Endothelial cell of umbilical vein (primary cell): ENCODE measurements around the gene YWHAQ. TPM values are rescaled to one million over a fixed set of nuclear protein-coding genes. Genes with fewer than 3 reads are reported as not detected.

Experiments
- BruUV-seq: library from RNA; stranded (reverse); fragments of 400-500 nt; replicated peaks from 2 replicates; lab custom pipeline; 2021; lab: Mats Ljungman, UMichigan
- CTCF ChIA-PET: fragments of 300-600, 350-600 bp; sonication (Branson Sonifier 250); formaldehyde crosslinking; loops from one replicate; lab custom pipeline; 2021; ENCODE audit warnings: antibody characterized with exemption, inconsistent platforms; lab: Charles Lee
- POLR2A ChIA-PET: fragments of 300-600, 350-600 bp; sonication (Branson Sonifier 250); formaldehyde crosslinking; loops from one replicate; lab custom pipeline; 2021; ENCODE audit warnings: antibody characterized with exemption, inconsistent platforms; lab: Charles Lee
- DNase-seq: peaks from one replicate; pipeline ENCODE4 v3.0.0-alpha.2; 2011; ENCODE audit warnings: low read depth, low spot score
- FAIRE-seq: peaks from 2 replicates; lab custom pipeline; 2011; peaks lifted over from hg19 to GRCh38; lab: Jason Lieb, UNC
- H2AFZ ChIP-seq: 2 replicates; pipeline ENCODE4 v1.6.0; 2012; ENCODE audit warnings: low read depth, low read length, control low read depth, inconsistent platforms
- H3K27ac ChIP-seq: 2 replicates; pipeline ENCODE4 v1.5.1; 2011; ENCODE audit warnings: low read depth, mild to moderate bottlenecking, control low read depth, low read length, moderate library complexity; ENCODE audit not compliant: insufficient read depth
- H3K27me3 ChIP-seq, 2 experiments: 2 replicates each; pipeline versions ENCODE4 v1.6.0 to v1.6.1; 2011; ENCODE audit warnings: low read length in 2 of 2, mixed read lengths in 1 of 2; ENCODE audit not compliant: control insufficient read depth in 2 of 2, insufficient read depth in 2 of 2
- H3K36me3 ChIP-seq, 2 experiments: 2 replicates in 1 of 2; 3 replicates in 1 of 2; pipeline ENCODE4 v1.5.1; 2011; ENCODE audit warnings: low read length in 2 of 2, mild to moderate bottlenecking in 1 of 2, moderate library complexity in 1 of 2; ENCODE audit not compliant: control insufficient read depth in 2 of 2, insufficient read depth in 2 of 2; ENCODE audit errors: extremely low read depth in 1 of 2
- H3K4me1 ChIP-seq: 3 replicates; pipeline ENCODE4 v1.5.1; 2011; ENCODE audit warnings: mild to moderate bottlenecking, low read length; ENCODE audit not compliant: control insufficient read depth, insufficient read depth; ENCODE audit errors: extremely low read depth
- H3K4me2 ChIP-seq: 2 replicates; pipeline ENCODE4 v1.6.1; 2011; ENCODE audit warnings: low read length, control low read depth, mixed read lengths; ENCODE audit not compliant: insufficient read depth
- H3K4me3 ChIP-seq, 3 experiments: fragments of 200-600 bp in 1 of 3; sonication (generic), shearing (Covaris generic) in 1 of 3; replicated peaks in 1 of 3; 2 replicates each; pipeline ENCODE4 v1.5.1; 2011 to 2016; ENCODE audit warnings: control low read depth in 3 of 3, low read length in 3 of 3, mild to moderate bottlenecking in 2 of 3, inconsistent platforms in 1 of 3, low read depth in 1 of 3, moderate library complexity in 1 of 3; ENCODE audit not compliant: insufficient read depth in 1 of 3
- H3K79me2 ChIP-seq: 2 replicates; pipeline ENCODE4 v1.6.0; 2012; ENCODE audit warnings: low read length, inconsistent platforms; ENCODE audit not compliant: control insufficient read depth, insufficient read depth
- H3K9ac ChIP-seq: replicated peaks from 2 replicates; pipeline ENCODE3; 2011; ENCODE audit warnings: low read length, control low read depth; ENCODE audit not compliant: insufficient read depth; ENCODE audit errors: extremely low read depth
- H3K9me1 ChIP-seq: replicated peaks from 3 replicates; pipeline ENCODE4 v1.6.0; 2011; ENCODE audit warnings: mild to moderate bottlenecking, low read length; ENCODE audit not compliant: control insufficient read depth, insufficient read depth; ENCODE audit errors: extremely low read depth
- H3K9me3 ChIP-seq: replicated peaks from 2 replicates; pipeline ENCODE4 v1.5.1; 2012; ENCODE audit warnings: low read length, inconsistent platforms; ENCODE audit not compliant: control insufficient read depth, insufficient read depth
- H4K20me1 ChIP-seq: replicated peaks from 2 replicates; pipeline ENCODE3; 2011; ENCODE audit warnings: mild to moderate bottlenecking, low read length; ENCODE audit not compliant: control insufficient read depth, insufficient read depth; ENCODE audit errors: extremely low read depth
- CTCF ChIP-seq, 2 donors: IDR thresholded peaks; 1 replicate in 1 of 2; 2 replicates in 1 of 2; pipeline ENCODE4 v1.5.1; 2011; ENCODE audit warnings: low read length in 2 of 2, mild to moderate bottlenecking in 2 of 2, moderate library complexity in 2 of 2, control low read depth in 1 of 2, inconsistent platforms in 1 of 2, low read depth in 1 of 2; ENCODE audit not compliant: insufficient read depth in 1 of 2; ENCODE audit errors: extremely low read depth in 1 of 2
- EZH2 ChIP-seq: IDR thresholded peaks from 2 replicates; pipeline ENCODE4 v1.6.1; 2012; ENCODE audit warnings: borderline replicate concordance, low read depth, mild to moderate bottlenecking, moderate library complexity, low read length, inconsistent platforms; ENCODE audit not compliant: severe bottlenecking
- FOS ChIP-seq: IDR thresholded peaks from 2 replicates; pipeline ENCODE4 v1.6.1; 2011; ENCODE audit warnings: mild to moderate bottlenecking, low read length, moderate library complexity, borderline replicate concordance; ENCODE audit not compliant: insufficient read depth
- GATA2 ChIP-seq: IDR thresholded peaks from 2 replicates; pipeline ENCODE4 v1.7.0; 2011; ENCODE audit warnings: low read depth, mild to moderate bottlenecking, moderate library complexity, mixed read lengths, low read length; ENCODE audit not compliant: insufficient read length, insufficient read depth
- JUN ChIP-seq: IDR thresholded peaks from 2 replicates; pipeline ENCODE4 v1.6.1; 2011; ENCODE audit warnings: borderline replicate concordance, low read depth; ENCODE audit not compliant: insufficient read length, insufficient read depth
- MYC ChIP-seq: IDR thresholded peaks from one replicate; pipeline ENCODE4 v1.6.1; 2011; ENCODE audit warnings: mild to moderate bottlenecking, low read depth, low read length
- POLR2A ChIP-seq: IDR thresholded peaks from 2 replicates; pipeline ENCODE4 v1.6.1; 2012; ENCODE audit warnings: low read depth, mild to moderate bottlenecking, control low read depth, low read length
- POLR2AphosphoS5 ChIP-seq: IDR thresholded peaks from 2 replicates; pipeline ENCODE4 v1.6.1; 2012; ENCODE audit warnings: low read depth, mild to moderate bottlenecking, control low read depth, low read length, moderate library complexity; ENCODE audit not compliant: insufficient read depth
- dilution Hi-C: fragments of 300-500 bp; cut with MboI; formaldehyde crosslinking; loops from one replicate; pipeline ENCODE4 v1.15.0; 2019; ENCODE audit warnings: low sequenced_read_pairs; ENCODE audit not compliant: extremely low pct_ligation_motif_present
- intact Hi-C: fragments of 100-400 bp; cut with micrococcal nuclease; formaldehyde crosslinking; loops from one replicate; pipeline ENCODE4 v1.10.0; 2022
- polyA plus RNA-seq, 4 experiments: library from polyadenylated mRNA; depleted of rRNA in 3 of 4; stranded (reverse) in 3 of 4; unstranded in 1 of 4; fragments of >200 nt; gene quantifications; 2 replicates each; pipeline versions ENCODE4 v1.2.1 to v1.2.3, GENCODE V29; 2011 to 2012; ENCODE audit warnings: missing spikeins in 1 of 4
- total RNA-seq: library from RNA; stranded (reverse); gene quantifications from 2 replicates; pipeline ENCODE4 v1.2.3, GENCODE V29; 2021
- TF ChIP-seq, protein P1 (sequence below): IDR thresholded peaks from 2 replicates; pipeline ENCODE4 v1.6.1; 2011; ENCODE audit not compliant: insufficient read depth, insufficient read length

Gene YWHAQ
- total and polyA plus RNA-seq, 2 donors (not counting 3 experiments of a cell fraction or from before 2014, with no cell fraction given): 217 to 456 TPM

DNA sequence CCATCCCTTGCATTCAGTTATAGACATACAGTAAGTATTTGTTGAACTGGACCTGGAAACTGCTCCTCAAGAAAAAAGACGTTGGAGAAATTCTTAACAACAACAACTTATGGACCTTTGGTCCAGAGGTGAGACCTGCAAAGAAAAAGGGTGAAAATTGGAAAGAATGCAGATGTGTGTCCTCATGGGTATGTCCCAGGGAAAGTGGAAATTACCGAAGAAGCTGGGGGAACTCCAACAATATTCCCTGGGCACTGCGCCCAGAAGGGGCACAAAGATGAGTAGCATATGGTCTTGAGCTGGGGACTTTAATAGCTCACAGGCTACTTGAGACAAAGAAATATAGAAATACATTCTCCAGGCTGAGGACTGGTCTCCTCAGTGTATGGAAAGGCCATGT is 35.5 kb upstream of the YWHAQ start:
- ChIA-PET CTCF (interaction anchor here (0.8 to 2.2 kb wide), 4 partner anchors 9 to 104 kb away, joined by 3 to 6 read pairs (median 4); no protein-coding TSS in a partner anchor), POLR2A (no interaction called here)
- H3K9me1 ChIP-seq: no peaks in the 10 kb centered on the region
- TF ChIP-seq, protein P1, sequence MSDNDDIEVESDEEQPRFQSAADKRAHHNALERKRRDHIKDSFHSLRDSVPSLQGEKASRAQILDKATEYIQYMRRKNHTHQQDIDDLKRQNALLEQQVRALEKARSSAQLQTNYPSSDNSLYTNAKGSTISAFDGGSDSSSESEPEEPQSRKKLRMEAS: no peak
- no peak for TF ChIP-seq MYC
- no peak for TF ChIP-seq FOS
- TF ChIP-seq EZH2: no peak
- TF ChIP-seq JUN: no peak
- TF ChIP-seq POLR2AphosphoS5: no peak
- no peak for TF ChIP-seq POLR2A
- no peak for TF ChIP-seq CTCF (IDR thresholded peaks at IDR 0.05; ENCODE audit: extremely low read depth in 1 of 2, insufficient read depth in 1 of 2, low read depth in 1 of 2, low read length in 2 of 2)
- no peak for TF ChIP-seq GATA2
- H3K9ac ChIP-seq: no peak overlapping the region
- H3K36me3 ChIP-seq: no peaks in the 10 kb centered on the region
- FAIRE-seq: no peak
- H3K79me2 ChIP-seq: no peaks in the 10 kb centered on the region
- no peak overlapping the region for H2AFZ ChIP-seq
- intact Hi-C loops: no loop called here
- no peaks in the 10 kb centered on the region for H4K20me1 ChIP-seq
- H3K27me3 ChIP-seq: peaks cover 0 to 2% of the 10 kb centered on the region in 2 experiments
- H3K9me3 ChIP-seq: no peaks in the 10 kb centered on the region
- no peak overlapping the region for H3K27ac ChIP-seq
- H3K4me3 ChIP-seq: no peak overlapping the region
- BruUV-seq: no TSS peak
- no peak overlapping the region for H3K4me2 ChIP-seq
- dilution Hi-C loops: no loop called here
- no peaks in the 10 kb centered on the region for H3K4me1 ChIP-seq
- no peak for DNase-seq
